Stimulated activated CD8-positive, alpha-beta memory T cell treated with anti-CD3 and anti-CD28 coated beads, Interleukin-15, amount 100 ng/mL, for 4 hours (primary cell): Measurements from ENCODE around the gene GPR32.
"Not testable (repeated sequence)": the region's sequence is repeated elsewhere in the genome, so short reads cannot be mapped to it uniquely, and the experiment has no call there.

Source experiments
- DNase-seq, 2 donors: peaks; one replicate each; pipeline ENCODE4 v3.0.0-alpha.2; 2020; ENCODE audit warnings: low read depth in 2 of 2

Gene GPR32, protein sequence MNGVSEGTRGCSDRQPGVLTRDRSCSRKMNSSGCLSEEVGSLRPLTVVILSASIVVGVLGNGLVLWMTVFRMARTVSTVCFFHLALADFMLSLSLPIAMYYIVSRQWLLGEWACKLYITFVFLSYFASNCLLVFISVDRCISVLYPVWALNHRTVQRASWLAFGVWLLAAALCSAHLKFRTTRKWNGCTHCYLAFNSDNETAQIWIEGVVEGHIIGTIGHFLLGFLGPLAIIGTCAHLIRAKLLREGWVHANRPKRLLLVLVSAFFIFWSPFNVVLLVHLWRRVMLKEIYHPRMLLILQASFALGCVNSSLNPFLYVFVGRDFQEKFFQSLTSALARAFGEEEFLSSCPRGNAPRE

GRCh38 chr19:50770164-50770563, at the start of gene GPR32:
GPR32 (plus strand) TSS chr19:50770464; CDS start chr19:50770601, 137 bp downstream.
- not testable (repeated sequence) for DNase-seq

DNA sequence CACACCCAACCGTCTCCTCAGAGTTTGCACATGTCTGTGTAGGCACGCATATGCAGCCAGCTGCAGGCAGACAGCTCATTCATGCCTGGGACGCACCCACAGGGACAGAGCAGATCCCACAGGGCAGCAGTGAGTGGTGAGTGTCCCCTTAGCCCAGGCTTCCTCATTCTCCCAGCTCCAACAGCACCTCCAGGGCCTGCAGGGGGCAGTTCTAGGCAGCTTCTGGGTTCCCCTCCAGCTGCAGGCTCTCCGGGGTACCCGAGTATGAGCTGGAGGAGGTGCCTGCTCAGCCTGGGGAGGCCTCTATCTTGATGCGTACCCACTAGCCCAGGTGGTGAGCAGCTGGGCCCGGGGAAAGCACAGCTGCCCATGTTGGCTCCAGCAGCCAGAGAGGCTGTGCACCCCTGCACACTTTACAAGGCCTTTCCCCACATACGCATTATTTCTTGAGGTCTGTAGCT, 49.3 kb upstream of the GPR32 start:
- DNase-seq: no peak

- DNase-seq: no peak
Observed at GRCh38 chr19:50721441-50722137, 48.7 kb upstream of the GPR32 start.

- no peak for DNase-seq
Observed at GRCh38 chr19:50722201-50723013, 47.9 kb upstream of the GPR32 start.

DNA sequence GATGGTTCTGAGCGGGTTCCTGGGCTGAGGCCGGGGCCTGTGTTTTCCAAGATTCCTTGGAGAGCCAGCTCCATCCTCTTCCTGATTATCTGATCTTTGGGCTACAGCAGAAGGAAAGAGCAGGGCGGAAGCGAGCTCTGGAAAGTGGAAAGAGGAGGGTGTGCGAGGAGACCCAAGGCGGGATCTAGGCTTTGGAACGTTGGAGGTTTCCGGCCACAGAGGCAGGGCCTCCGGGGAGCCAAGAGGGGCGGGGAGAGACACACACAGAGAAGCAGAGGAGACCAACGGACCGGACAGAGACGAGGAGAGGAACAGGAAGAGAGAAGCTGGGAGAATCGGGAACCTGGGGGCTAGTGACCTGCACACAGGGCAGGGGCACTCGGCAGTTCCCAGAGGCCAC, 47.2 kb upstream of the GPR32 start, which contains the start of gene CLEC11A:
Gene CLEC11A (plus strand): TSS at position 296 of the 400 bp plus-strand sequence. CDS start 162 bp downstream, outside the sequence.
- DNase-seq: no peak

DNA sequence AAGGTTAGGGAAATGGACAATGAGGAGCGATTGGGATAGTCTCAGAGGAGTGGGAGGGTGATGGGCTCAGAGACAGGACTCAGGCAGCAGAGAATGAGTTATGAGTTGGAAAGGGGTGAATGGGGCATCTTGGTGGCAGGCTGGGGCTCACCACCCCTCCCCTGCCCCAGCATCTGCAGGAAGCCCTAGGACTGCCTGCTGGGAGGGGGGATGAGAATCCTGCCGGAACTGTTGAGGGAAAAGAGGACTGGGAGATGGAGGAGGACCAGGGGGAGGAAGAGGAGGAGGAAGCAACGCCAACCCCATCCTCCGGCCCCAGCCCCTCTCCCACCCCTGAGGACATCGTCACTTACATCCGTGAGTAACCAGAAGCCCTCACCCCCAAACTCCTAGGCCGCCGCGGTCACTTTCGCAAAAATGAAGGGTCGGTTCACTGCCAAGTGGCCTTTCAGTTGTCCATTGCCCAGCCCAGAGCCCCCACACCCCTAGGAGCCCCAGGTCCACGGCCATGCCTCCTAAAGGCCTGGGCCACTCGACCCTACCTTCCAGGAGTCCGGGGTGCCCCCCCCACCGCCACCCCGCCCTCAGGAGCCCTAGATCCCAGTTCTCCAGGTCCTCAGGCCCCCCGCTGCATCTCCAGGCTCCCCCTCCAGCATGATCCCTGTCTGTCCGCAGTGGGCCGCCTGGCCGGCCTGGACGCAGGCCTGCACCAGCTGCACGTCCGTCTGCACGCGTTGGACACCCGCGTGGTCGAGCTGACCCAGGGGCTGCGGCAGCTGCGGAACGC, 46.3 kb upstream of the GPR32 start:
- no peak for DNase-seq

- peak; percentile 90 to 92 for DNase-seq
Observed at GRCh38 chr19:50724522-50725217, 45.6 kb upstream of the GPR32 start.

GRCh38 chr19:50725218-50725910, 44.9 kb upstream of the GPR32 start:
- no peak for DNase-seq

GRCh38 chr19:50725911-50726230, 44.4 kb upstream of the GPR32 start:
- DNase-seq: no peak

GRCh38 chr19:50728084-50728737, 42.1 kb upstream of the GPR32 start:
- peak; percentile 71 to 81 for DNase-seq

DNA sequence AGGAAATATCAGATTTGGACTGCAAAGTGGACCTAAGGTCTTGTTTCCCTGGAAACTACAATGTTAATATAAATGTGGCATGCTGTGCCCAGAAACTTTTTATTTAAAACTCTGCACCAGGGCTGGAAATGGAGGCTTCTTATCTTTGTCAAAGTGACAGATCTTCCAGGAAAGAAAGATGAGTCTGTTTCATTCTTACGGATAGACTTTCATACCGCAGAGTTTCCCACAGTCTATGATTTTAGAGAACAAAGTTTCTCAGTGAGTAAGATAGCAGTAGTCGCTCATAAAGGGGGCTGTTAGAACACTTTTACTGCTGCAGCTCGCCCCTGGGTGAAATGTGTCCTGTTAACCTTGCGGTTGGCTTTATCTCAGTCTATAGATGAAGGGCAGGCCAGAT, 40.4 kb upstream of the GPR32 start:
- no peak for DNase-seq

DNA sequence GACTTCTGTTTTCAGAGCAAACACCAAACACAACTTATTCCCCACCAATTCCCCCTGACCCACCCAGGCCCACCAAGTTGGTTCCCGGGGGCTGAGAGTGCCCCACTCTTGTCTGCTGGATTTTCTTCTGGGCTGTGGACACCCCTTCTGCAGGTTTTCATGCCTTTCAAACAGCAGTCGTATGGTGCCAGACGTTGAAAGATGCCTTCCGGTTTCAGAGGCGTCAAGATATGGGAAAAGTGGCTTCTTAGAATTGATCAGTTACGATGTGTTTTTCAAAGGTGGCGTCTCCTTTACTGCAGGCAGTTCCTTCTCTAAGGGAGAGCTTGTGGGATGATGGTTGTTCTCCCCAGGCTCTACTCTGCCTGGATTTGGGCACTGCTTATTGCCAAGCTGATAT, 34.4 kb upstream of the GPR32 start:
- DNase-seq: no peak

GRCh38 chr19:50736338-50736737, 33.9 kb upstream of the GPR32 start:
- DNase-seq: no peak

DNA sequence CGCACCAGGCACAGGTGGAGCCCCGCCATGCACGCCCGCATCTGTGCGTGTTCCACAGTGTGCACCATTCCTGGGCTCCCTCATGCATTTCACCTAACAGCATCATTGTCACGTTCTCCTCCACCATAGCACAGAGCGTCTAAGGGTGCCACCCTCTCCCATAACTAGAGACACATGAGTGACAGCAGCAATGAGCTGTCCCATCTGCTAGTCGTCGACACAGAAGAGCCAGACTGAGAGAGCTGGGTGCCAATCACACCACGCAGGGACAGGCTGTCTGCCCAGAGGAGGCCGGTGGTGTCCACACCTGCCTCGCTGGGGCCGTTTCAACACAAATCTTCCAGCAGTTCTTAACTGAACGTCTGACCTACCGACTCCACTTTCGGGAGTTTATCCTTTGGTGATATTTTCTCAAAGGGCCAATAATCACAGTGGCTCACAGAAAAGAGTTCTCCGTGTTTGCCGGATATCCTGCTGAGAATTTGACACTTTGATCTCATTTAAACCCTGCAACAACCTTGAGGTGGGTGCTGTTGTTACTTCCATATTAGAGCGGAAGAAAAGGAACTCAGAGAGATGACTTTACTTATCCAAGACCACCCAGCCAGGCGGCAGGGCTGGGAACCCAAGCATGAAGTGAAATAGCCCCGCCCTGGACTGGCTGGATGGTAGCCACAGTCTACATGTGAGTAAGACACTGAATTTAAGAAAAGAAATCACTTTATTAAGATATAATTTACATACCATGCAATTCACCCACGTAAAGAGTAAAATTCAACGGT, 30.9 kb upstream of the GPR32 start:
- DNase-seq: no peak

DNA sequence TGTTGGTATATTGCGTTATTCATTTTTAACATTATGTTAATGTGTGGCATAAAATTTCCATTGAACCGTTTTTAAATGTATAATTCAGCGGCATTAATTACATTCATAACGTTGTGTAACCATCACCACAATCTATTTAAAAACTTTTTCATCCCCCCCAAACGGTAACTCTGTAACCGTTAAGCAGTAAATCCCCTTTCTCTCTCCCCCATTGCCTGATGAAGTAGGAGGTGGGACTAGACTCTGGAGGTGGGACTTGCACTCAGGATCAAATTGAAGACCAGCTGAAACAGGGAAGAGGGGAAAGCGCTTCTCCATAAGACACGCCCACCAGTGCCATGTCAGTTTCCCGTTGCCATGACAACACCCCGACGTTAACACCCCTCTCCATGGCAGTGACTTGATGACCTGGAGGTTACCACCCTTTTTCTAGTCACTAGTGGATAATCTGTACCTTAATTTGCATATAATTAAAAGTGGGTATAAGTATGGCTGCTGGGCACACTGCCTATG, 30.3 kb upstream of the GPR32 start:
- DNase-seq: no peak

- DNase-seq: no peak
Observed at GRCh38 chr19:50741179-50741933, 28.9 kb upstream of the GPR32 start.

DNA sequence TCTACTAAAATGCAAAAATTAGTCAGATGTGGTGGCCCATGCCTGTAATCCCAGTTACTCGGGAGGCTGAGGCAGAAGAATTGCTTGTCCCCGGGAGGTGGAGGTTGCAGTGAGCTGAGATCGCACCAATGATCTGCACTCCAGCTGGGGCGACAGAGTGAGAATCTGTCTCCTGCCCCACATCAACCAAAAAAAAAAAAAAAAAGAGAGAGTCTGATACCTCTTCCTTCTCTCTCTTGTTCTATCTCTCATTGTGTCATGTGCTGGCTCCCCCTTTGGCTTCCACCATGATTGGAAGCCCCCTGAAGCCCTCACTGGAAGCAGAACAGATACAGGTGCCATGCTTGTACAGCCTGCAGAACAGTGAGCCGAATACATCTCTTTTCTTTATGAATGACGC, 26.7 kb upstream of the GPR32 start:
- no peak for DNase-seq

DNA sequence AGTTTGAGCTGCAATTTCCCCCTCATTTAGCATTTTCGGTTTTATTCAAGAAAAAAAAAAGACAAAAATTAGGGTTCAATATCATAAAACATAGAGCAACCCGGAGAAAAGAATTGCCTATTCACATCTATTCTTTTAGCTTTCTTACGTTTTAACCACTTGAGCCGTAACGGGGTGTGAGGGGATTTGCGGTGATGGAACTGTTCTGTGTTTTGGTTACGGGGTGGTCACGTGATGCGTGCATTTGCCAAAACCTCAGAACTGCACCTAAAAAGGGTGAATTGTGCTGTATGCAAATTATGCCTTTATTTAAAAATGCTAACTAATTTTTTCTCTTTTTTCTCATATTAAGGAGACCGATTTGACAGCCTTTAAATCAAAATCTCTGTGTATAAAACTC, 25.0 kb upstream of the GPR32 start:
- no peak for DNase-seq
